Neural cell (in vitro differentiated cells): Measurements from ENCODE around the gene NPC1.

ENCODE experiments used
- CTCF ChIP-seq: fragments of 450-650 bp; IDR thresholded peaks from 2 replicates; pipeline ENCODE4 v1.5.1; 2014; ENCODE audit warnings: antibody characterized with exemption, mild to moderate bottlenecking, moderate library complexity; ENCODE audit not compliant: poor library complexity, severe bottlenecking
- EZH2 ChIP-seq: fragments of 200-600, 300-800 bp; shearing (Covaris generic), sonication (generic); IDR thresholded peaks from 2 replicates; pipeline ENCODE4 v1.6.1; 2014; ENCODE audit warnings: antibody characterized with exemption, low read length, borderline replicate concordance, mild to moderate bottlenecking; ENCODE audit not compliant: insufficient read depth, poor library complexity, severe bottlenecking
- POLR2AphosphoS5 ChIP-seq: IDR thresholded peaks from 2 replicates; pipeline ENCODE4 v1.6.1; 2012
- RAD21 ChIP-seq: fragments of 450-650 bp; conservative IDR thresholded peaks from 2 replicates; pipeline ENCODE4 v1.6.1; 2014; ENCODE audit warnings: antibody characterized with exemption, mild to moderate bottlenecking, moderate library complexity
- REST ChIP-seq: IDR thresholded peaks from 2 replicates; pipeline ENCODE4 v1.6.1; 2012; ENCODE audit warnings: borderline replicate concordance
- TAF1 ChIP-seq: IDR thresholded peaks from 2 replicates; pipeline ENCODE4 v1.6.1; 2012; ENCODE audit warnings: low read depth

DNA sequence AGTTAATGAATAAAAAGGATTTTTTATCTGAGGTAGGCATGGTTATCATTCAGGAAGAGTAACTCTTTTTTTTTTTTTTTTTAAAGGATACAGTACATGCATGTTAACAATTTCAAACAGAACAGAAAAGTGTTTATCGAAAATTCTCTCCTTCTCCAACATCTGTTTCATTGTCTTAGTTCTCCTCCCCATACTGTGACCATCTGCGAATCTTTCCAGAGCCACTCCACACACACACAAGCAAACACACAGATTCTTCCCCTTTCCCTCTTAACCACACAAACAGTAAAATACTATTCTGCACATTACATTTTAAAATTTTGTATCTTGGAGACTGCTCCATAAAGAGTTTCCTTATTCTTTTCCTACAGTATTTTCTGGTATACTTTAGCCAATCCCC, 38.0 kb downstream of the NPC1 start:
- no peak for TF ChIP-seq CTCF
- no peak for TF ChIP-seq RAD21
- TF ChIP-seq REST: no peak
- no peak for TF ChIP-seq EZH2
- TF ChIP-seq POLR2AphosphoS5: no peak
- no peak for TF ChIP-seq TAF1
